Hepatocyte (in vitro differentiated cells): ENCODE data around the gene ZNF444. TPM values are rescaled to one million over a fixed set of nuclear protein-coding genes. Genes with fewer than 3 reads are reported as not detected.
"Not testable (repeated sequence)": the region's sequence is repeated elsewhere in the genome, so short reads cannot be mapped to it uniquely, and the experiment has no call there.

Source experiments
- DNase-seq: peaks from one replicate; pipeline ENCODE4 v3.0.0-alpha.2; 2016; ENCODE audit warnings: low spot score
- H2AFZ ChIP-seq: fragments of 200-600 bp; sonication (generic); 2 replicates; pipeline ENCODE4 v1.6.0; 2016; ENCODE audit warnings: antibody characterized with exemption, mild to moderate bottlenecking
- H3K27ac ChIP-seq: fragments of 200-600 bp; sonication (generic); 2 replicates; pipeline ENCODE4 v1.5.1; 2016; ENCODE audit warnings: mild to moderate bottlenecking
- H3K27me3 ChIP-seq: fragments of 200-600 bp; sonication (generic); 2 replicates; pipeline ENCODE4 v1.6.1; 2016
- H3K36me3 ChIP-seq: fragments of 200-600 bp; sonication (generic); replicated peaks from 2 replicates; pipeline ENCODE4 v1.5.1; 2016; ENCODE audit warnings: low read depth; ENCODE audit not compliant: insufficient read depth
- H3K4me1 ChIP-seq: fragments of 200-600 bp; sonication (generic); 2 replicates; pipeline ENCODE4 v1.5.1; 2016; ENCODE audit warnings: mild to moderate bottlenecking, moderate library complexity; ENCODE audit not compliant: insufficient read depth
- H3K4me2 ChIP-seq: fragments of 200-600 bp; sonication (generic); 2 replicates; pipeline ENCODE4 v1.6.0; 2016
- H3K4me3 ChIP-seq: fragments of 200-600 bp; sonication (generic); 2 replicates; pipeline ENCODE4 v1.5.1; 2016; ENCODE audit warnings: mild to moderate bottlenecking
- H3K79me2 ChIP-seq: fragments of 200-600 bp; sonication (generic); 2 replicates; pipeline ENCODE4 v1.6.0; 2017; ENCODE audit warnings: mild to moderate bottlenecking
- H3K9me2 ChIP-seq: fragments of 200-600 bp; sonication (generic); replicated peaks from 2 replicates; pipeline ENCODE4 v1.6.0; 2017; ENCODE audit warnings: mild to moderate bottlenecking; ENCODE audit not compliant: insufficient read depth
- H3K9me3 ChIP-seq: fragments of 200-600 bp; sonication (generic); 2 replicates; pipeline ENCODE4 v1.5.1; 2016; ENCODE audit warnings: low read depth, mild to moderate bottlenecking
- H4K20me1 ChIP-seq: fragments of 200-600 bp; sonication (generic); 2 replicates; pipeline ENCODE4 v1.6.0; 2016; ENCODE audit warnings: mild to moderate bottlenecking; ENCODE audit not compliant: insufficient read depth, poor library complexity, severe bottlenecking
- EZH2 ChIP-seq: fragments of 200-600 bp; sonication (generic); IDR thresholded peaks from 2 replicates; pipeline ENCODE4 v1.6.1; 2016; ENCODE audit warnings: antibody characterized with exemption, mild to moderate bottlenecking, borderline replicate concordance
- EZH2phosphoT487 ChIP-seq: fragments of 200-600 bp; sonication (generic); IDR thresholded peaks from one replicate; pipeline ENCODE4 v1.6.1; 2018; ENCODE audit warnings: antibody characterized with exemption, mild to moderate bottlenecking, low read depth, moderate library complexity; ENCODE audit not compliant: unreplicated experiment, severe bottlenecking
- WGBS: methylation state at CpG from one replicate; pipeline ENCODE4 v1.1.6; 2016; ENCODE audit warnings: low lambda C conversion rate; ENCODE audit errors: missing lambda C conversion rate; 5-methylcytosine and 5-hydroxymethylcytosine counted together
- polyA plus RNA-seq: library from polyadenylated mRNA; unstranded; fragments of >200 nt; fragmentation: Nextera tagmentation; extraction: Ambion mirVana; gene quantifications from 2 replicates; pipeline ENCODE4 v1.2.1, GENCODE V29; 2016
- total RNA-seq: library from RNA; depleted of rRNA; stranded (reverse); fragments of >200 nt; gene quantifications from 2 replicates; pipeline ENCODE4 v1.2.3, GENCODE V29; 2014
- TF ChIP-seq, protein P1 (sequence below): fragments of 200-600 bp; sonication (generic); IDR thresholded peaks from 2 replicates; pipeline ENCODE4 v1.5.1; 2016; ENCODE audit warnings: antibody characterized with exemption, mild to moderate bottlenecking; ENCODE audit not compliant: poor library complexity

The ZNF444 gene
- total and polyA plus RNA-seq, 2 experiments from 2014 or later, result 46.6 to 60.2 TPM

DNA sequence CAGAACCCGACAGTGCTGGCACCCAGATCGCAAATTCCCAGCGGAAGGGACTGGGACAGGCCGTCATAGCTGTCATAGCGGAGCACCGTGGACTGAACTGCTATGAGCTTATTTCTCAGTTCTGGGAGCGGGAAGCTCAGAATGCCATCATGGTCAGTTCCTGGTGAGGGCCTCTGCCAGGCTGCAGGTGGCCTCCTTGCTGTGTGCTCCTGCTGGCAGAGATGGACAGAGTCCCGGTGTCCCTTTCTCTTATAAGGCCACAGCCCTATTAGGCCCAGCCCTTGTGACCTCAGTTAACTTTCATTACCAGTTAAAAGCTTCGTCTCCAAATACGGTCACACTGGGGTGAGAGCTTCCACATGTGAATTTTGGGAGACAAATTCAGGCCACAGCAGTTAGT, 4.6 kb downstream of the ZNF444 start:
- H3K4me2 ChIP-seq, result no peak overlapping the region
- H3K9me3 ChIP-seq, result no peaks in the 10 kb centered on the region
- peaks cover 74% of the 10 kb centered on the region for H3K79me2 ChIP-seq
- H4K20me1 ChIP-seq, result peaks cover 10% of the 10 kb centered on the region
- no peaks in the 10 kb centered on the region for H3K36me3 ChIP-seq
- no peak overlapping the region for H3K27ac ChIP-seq
- H3K4me1 ChIP-seq, result peaks cover 19% of the 10 kb centered on the region
- H2AFZ ChIP-seq, result no peak overlapping the region
- no peak overlapping the region for H3K4me3 ChIP-seq
- no peak for DNase-seq
- no peaks in the 10 kb centered on the region for H3K9me2 ChIP-seq
- no peaks in the 10 kb centered on the region for H3K27me3 ChIP-seq
- WGBS, result 88% methylated on average over 10 of the region's 10 CpGs
- TF ChIP-seq EZH2 (no peak), EZH2phosphoT487 (no peak)
- TF ChIP-seq, protein P1, sequence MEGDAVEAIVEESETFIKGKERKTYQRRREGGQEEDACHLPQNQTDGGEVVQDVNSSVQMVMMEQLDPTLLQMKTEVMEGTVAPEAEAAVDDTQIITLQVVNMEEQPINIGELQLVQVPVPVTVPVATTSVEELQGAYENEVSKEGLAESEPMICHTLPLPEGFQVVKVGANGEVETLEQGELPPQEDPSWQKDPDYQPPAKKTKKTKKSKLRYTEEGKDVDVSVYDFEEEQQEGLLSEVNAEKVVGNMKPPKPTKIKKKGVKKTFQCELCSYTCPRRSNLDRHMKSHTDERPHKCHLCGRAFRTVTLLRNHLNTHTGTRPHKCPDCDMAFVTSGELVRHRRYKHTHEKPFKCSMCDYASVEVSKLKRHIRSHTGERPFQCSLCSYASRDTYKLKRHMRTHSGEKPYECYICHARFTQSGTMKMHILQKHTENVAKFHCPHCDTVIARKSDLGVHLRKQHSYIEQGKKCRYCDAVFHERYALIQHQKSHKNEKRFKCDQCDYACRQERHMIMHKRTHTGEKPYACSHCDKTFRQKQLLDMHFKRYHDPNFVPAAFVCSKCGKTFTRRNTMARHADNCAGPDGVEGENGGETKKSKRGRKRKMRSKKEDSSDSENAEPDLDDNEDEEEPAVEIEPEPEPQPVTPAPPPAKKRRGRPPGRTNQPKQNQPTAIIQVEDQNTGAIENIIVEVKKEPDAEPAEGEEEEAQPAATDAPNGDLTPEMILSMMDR, result no peak

DNA sequence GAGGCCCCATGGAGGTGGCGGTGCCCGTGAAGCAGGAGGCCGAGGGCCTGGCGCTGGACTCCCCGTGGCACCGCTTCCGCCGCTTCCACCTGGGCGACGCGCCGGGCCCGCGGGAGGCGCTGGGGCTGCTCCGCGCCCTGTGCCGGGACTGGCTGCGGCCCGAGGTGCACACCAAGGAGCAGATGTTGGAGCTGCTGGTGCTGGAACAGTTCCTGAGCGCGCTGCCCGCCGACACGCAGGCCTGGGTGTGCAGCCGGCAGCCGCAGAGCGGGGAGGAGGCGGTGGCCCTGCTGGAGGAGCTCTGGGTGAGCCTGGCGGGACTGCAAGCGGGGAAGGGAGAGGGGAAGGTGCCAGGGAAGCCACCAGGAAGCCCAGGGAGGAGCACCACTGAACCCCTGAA, 5.8 kb downstream of the ZNF444 start:
- H3K27ac ChIP-seq, result no peak overlapping the region
- no peaks in the 10 kb centered on the region for H3K36me3 ChIP-seq
- H3K4me3 ChIP-seq, result no peak overlapping the region
- H4K20me1 ChIP-seq, result peaks cover 14% of the 10 kb centered on the region
- 99% methylated on average over 30 of the region's 31 CpGs for WGBS
- H3K4me1 ChIP-seq, result peaks cover 19% of the 10 kb centered on the region
- no peaks in the 10 kb centered on the region for H3K9me2 ChIP-seq
- H3K79me2 ChIP-seq, result peaks cover 78% of the 10 kb centered on the region
- H3K9me3 ChIP-seq, result no peaks in the 10 kb centered on the region
- H2AFZ ChIP-seq, result no peak overlapping the region
- DNase-seq, result no peak
- H3K4me2 ChIP-seq, result no peak overlapping the region
- no peaks in the 10 kb centered on the region for H3K27me3 ChIP-seq
- TF ChIP-seq, protein P1, result no peak
- TF ChIP-seq EZH2phosphoT487, result no peak

DNA sequence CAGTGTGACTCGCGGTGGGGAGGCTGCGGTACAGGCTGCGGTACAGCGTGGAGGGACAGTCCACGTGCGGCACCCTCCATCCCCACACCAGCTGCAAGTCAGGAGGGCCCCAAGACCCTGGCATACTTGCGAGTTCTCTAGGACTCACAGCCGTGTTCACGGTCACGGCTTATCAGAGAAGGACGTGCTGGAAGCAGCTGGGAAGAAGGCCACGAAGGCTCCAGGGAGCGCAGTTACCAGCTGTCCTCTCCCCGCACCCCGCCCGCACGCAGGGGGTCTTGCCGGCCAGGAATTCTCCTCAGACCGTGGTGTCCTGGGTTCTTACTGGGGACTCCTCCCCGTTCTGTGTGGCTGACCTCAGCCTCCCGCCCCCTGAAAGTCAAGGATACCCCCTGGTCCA, 6.2 kb downstream of the ZNF444 start:
- TF ChIP-seq EZH2phosphoT487, result no peak
- TF ChIP-seq, protein P1, result no peak
- TF ChIP-seq EZH2, result no peak
- DNase-seq, result no peak
- Histone ChIP-seq H4K20me1 (peaks cover 18% of the 10 kb centered on the region), H2AFZ (no peak overlapping the region), H3K4me2 (no peak overlapping the region), H3K9me2 (no peaks in the 10 kb centered on the region), H3K9me3 (no peaks in the 10 kb centered on the region), H3K27me3 (no peaks in the 10 kb centered on the region), H3K27ac (no peak overlapping the region), H3K4me1 (peaks cover 19% of the 10 kb centered on the region), H3K36me3 (no peaks in the 10 kb centered on the region), H3K4me3 (no peak overlapping the region), H3K79me2 (peaks cover 82% of the 10 kb centered on the region)
- WGBS, result 97% methylated on average over 21 of the region's 22 CpGs

DNA sequence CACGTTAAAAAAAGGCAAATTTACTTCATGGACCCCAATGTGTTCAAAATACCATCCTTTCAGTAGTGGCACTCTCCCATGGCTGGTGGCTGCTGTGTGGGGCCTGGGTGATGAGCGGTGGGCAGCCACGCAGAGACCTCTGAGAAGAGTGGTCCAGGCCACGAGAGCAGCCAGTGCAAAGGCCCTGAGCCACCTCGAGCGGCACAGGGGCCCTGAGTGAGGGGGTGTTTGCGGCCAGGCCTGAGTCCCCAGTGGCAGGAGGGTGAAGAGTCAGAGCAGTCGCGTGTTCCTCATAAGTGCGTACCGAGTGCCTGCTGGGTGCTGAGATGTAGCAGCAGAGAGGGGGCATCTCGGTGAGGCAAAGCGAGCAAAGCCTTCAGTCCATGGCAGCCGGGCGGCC, 7.0 kb downstream of the ZNF444 start:
- no peaks in the 10 kb centered on the region for H3K36me3 ChIP-seq
- H3K79me2 ChIP-seq, result peaks cover 84% of the 10 kb centered on the region
- H4K20me1 ChIP-seq, result peaks cover 26% of the 10 kb centered on the region
- no peak overlapping the region for H3K4me3 ChIP-seq
- H3K27ac ChIP-seq, result no peak overlapping the region
- H3K27me3 ChIP-seq, result no peaks in the 10 kb centered on the region
- no peaks in the 10 kb centered on the region for H3K9me3 ChIP-seq
- TF ChIP-seq EZH2phosphoT487, result no peak
- TF ChIP-seq, protein P1, result no peak
- no peak for TF ChIP-seq EZH2
- H2AFZ ChIP-seq, result no peak overlapping the region
- peaks cover 19% of the 10 kb centered on the region for H3K4me1 ChIP-seq
- no peak overlapping the region for H3K4me2 ChIP-seq
- DNase-seq, result no peak
- WGBS, result 98% methylated on average over 15 of the region's 15 CpGs
- no peaks in the 10 kb centered on the region for H3K9me2 ChIP-seq

DNA sequence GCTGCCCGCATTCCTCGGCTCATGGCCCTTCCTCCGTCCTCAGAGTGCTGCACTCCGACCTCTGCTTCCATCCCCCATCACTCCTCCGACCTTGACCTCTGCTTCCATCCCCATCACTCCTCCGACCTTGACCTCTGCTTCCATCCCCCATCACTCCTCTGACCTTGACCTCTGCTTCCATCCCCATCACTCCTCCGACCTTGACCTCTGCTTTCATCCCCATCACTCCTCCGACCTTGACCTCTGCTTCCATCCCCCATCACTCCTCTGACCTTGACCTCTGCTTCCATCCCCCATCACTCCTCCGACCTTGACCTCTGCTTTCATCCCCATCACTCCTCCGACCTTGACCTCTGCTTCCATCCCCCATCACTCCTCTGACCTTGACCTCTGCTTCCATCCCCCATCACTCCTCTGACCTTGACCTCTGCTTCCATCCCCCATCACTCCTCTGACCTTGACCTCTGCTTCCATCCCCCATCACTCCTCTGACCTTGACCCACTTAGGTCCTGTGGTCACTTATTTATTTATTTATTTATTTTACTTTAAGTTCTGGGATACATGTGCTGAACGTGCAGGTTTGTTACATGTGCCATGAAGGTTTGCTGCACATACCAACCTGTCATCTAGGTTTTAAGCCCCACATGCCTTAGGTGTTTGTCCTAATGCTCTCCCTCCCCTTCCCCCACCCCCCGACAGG, 8.0 kb downstream of the ZNF444 start:
- peaks cover 81% of the 10 kb centered on the region for H3K79me2 ChIP-seq
- not testable (repeated sequence) for H3K9me3 ChIP-seq, H3K9me2 ChIP-seq, H3K27me3 ChIP-seq, H3K4me1 ChIP-seq, H3K4me2 ChIP-seq, DNase-seq, H3K36me3 ChIP-seq, H3K4me3 ChIP-seq, H2AFZ ChIP-seq, H3K27ac ChIP-seq
- peaks cover 31% of the 10 kb centered on the region for H4K20me1 ChIP-seq
- 95% methylated on average over 8 of the region's 12 CpGs for WGBS
